K562 (cell line): Measurements from ENCODE around the gene ADAP2. TPM values are rescaled to one million over a fixed set of nuclear protein-coding genes. Genes with fewer than 3 reads are reported as not detected.

Source experiments
- CBFA2T3 ChIP-seq: fragments of 450-650 bp; IDR thresholded peaks from 2 replicates; pipeline ENCODE4 v1.6.1; 2017
- ELF4 ChIP-seq: fragments of 450-650 bp; formaldehyde crosslinking; IDR thresholded peaks from 2 replicates; pipeline ENCODE4 v1.4.0; 2022; ENCODE audit warnings: missing genetic modification characterization
- FOSL1 ChIP-seq: fragments of 200-800 bp; sonication (Bioruptor generic); conservative IDR thresholded peaks from 2 replicates; pipeline ENCODE4 v1.6.1; 2016; ENCODE audit warnings: missing genetic modification characterization, missing compliant biosample characterization
- GATAD2B ChIP-seq: fragments of 450-650 bp; IDR thresholded peaks from 2 replicates; pipeline ENCODE4 v1.6.1; 2017; ENCODE audit warnings: mild to moderate bottlenecking, borderline replicate concordance
- GTF2F1 ChIP-seq: IDR thresholded peaks from 2 replicates; pipeline ENCODE4 v1.6.1; 2011; ENCODE audit warnings: low read depth, low read length, improper control_type of control experiment
- HDAC3 ChIP-seq: fragments of 450-650 bp; IDR thresholded peaks from 2 replicates; pipeline ENCODE4 v1.6.1; 2018; ENCODE audit warnings: borderline replicate concordance, mild to moderate bottlenecking, moderate library complexity; ENCODE audit not compliant: partially characterized antibody
- HMG20A ChIP-seq: fragments of 450-650 bp; formaldehyde crosslinking; conservative IDR thresholded peaks from 2 replicates; pipeline ENCODE4 v1.4.0; 2020; ENCODE audit warnings: mild to moderate bottlenecking, mixed read lengths
- JUN ChIP-seq, 2 experiments: sonication (generic) in 1 of 2; formaldehyde crosslinking in 1 of 2; IDR thresholded peaks; 2 replicates each; pipeline versions ENCODE4 v1.6.1 to v1.8.0; 2012 to 2022; ENCODE audit warnings: borderline replicate concordance in 2 of 2, mild to moderate bottlenecking in 2 of 2, improper control_type of control experiment in 1 of 2, low read depth in 1 of 2, low read length in 1 of 2, missing genetic modification reagents in 1 of 2
- JUNB ChIP-seq: fragments of 450-650 bp; formaldehyde crosslinking; conservative IDR thresholded peaks from 2 replicates; pipeline ENCODE4 v1.4.0; 2020; ENCODE audit warnings: mild to moderate bottlenecking
- KHSRP ChIP-seq: fragments of 450-650 bp; IDR thresholded peaks from 2 replicates; pipeline ENCODE4 v1.6.1; 2017
- KLF16 ChIP-seq: IDR thresholded peaks from 2 replicates; pipeline ENCODE4 v1.6.1; 2016; ENCODE audit warnings: antibody characterized with exemption
- MTA1 ChIP-seq: fragments of 450-650 bp; IDR thresholded peaks from 2 replicates; pipeline ENCODE4 v1.6.1; 2017; ENCODE audit warnings: borderline replicate concordance
- RCOR1 ChIP-seq, 2 experiments: IDR thresholded peaks; 2 replicates each; pipeline ENCODE4 v1.6.1; 2012; ENCODE audit warnings: low read depth in 2 of 2, low read length in 2 of 2, borderline replicate concordance in 1 of 2, improper control_type of control experiment in 1 of 2
- SRSF1 ChIP-seq: fragments of 200-400 bp; formaldehyde crosslinking; IDR thresholded peaks from 2 replicates; pipeline ENCODE4 v1.6.1; 2017; ENCODE audit warnings: mild to moderate bottlenecking, low read depth, low read length, moderate library complexity
- USF1 ChIP-seq: sonication (generic); formaldehyde crosslinking; IDR thresholded peaks from 2 replicates; pipeline ENCODE4 v1.9.0; 2022; ENCODE audit warnings: mild to moderate bottlenecking, missing genetic modification reagents
- ZC3H8 ChIP-seq: fragments of 450-650 bp; IDR thresholded peaks from 2 replicates; pipeline ENCODE4 v1.6.1; 2017
- ZNF785 ChIP-seq: fragments of 250-450 bp; sonication (Bioruptor Pico); IDR thresholded peaks from 2 replicates; pipeline ENCODE4 v1.4.0; 2020; ENCODE audit warnings: mild to moderate bottlenecking
- polyA plus RNA-seq, 8 experiments: library from polyadenylated mRNA; depleted of rRNA in 4 of 8; stranded (reverse) in 5 of 8; unstranded in 3 of 8; fragments of >200 nt; fragmentation: Nextera tagmentation in 2 of 8; fragmentation: Illumina TruSeq in 1 of 8; extraction: Ambion mirVana in 2 of 8; extraction: Trizol in 1 of 8; gene quantifications; 2 replicates each; pipeline versions ENCODE4 v1.2.1 to v1.2.3, GENCODE V29; 2011 to 2014; ENCODE audit warnings: inconsistent platforms in 1 of 8, missing spikeins in 1 of 8
- total RNA-seq, 7 experiments: library from RNA; depleted of rRNA in 6 of 7; stranded (reverse); fragments of >200 nt in 6 of 7; fragmentation: Illumina TruSeq in 2 of 7; extraction: Trizol in 2 of 7; gene quantifications; 2 replicates each; pipeline versions ENCODE4 v1.2.1 to v1.2.3, GENCODE V29; 2011 to 2021; ENCODE audit warnings: low replicate concordance in 1 of 7
- TF ChIP-seq, protein P1 (sequence below): IDR thresholded peaks from 2 replicates; pipeline ENCODE4 v1.6.1; 2012; ENCODE audit warnings: low read depth, low read length, improper control_type of control experiment, borderline replicate concordance
- TF ChIP-seq, protein P2 (sequence below): sonication (generic); formaldehyde crosslinking; IDR thresholded peaks from 2 replicates; pipeline ENCODE4 v1.4.0; 2020; ENCODE audit warnings: mild to moderate bottlenecking, missing genetic modification reagents
- TF ChIP-seq, protein P3 (sequence below), 3 experiments: IDR thresholded peaks in 2 of 3; conservative IDR thresholded peaks in 1 of 3; 2 replicates each; pipeline ENCODE4 v1.5.1; 2011 to 2012; ENCODE audit warnings: low read length in 3 of 3, mild to moderate bottlenecking in 3 of 3, control low read depth in 2 of 3, improper control_type of control experiment in 1 of 3, inconsistent platforms in 1 of 3, low read depth in 1 of 3, mixed read lengths in 1 of 3, moderate library complexity in 1 of 3; ENCODE audit not compliant: insufficient read depth in 2 of 3

The ADAP2 gene
- total and polyA plus RNA-seq, 9 of the 15 experiments (the other 6 are each of a cell fraction or from before 2014, with no cell fraction given): 0.06 to 0.73 (median 0.23) TPM; not detected in 5

- TF ChIP-seq USF1 (no peak), ELF4 (no peak), JUN (IDR thresholded peaks at IDR 0.05; ENCODE audit: borderline replicate concordance, low read depth, low read length) (no peak; the same call in 1 of the 2 replicates), JUN (CRISPR knock-in tag; IDR thresholded peaks at IDR 0.05; ENCODE audit: borderline replicate concordance) (no peak), RCOR1 (IDR thresholded peaks at IDR 0.05; ENCODE audit: borderline replicate concordance in 1 of 2, low read depth in 2 of 2, low read length in 2 of 2) (peak in 1 of 2 experiments; percentile 83; a peak in 3 of 4 replicates), KHSRP (no peak), KLF16 (no peak), GATAD2B (no peak), CBFA2T3 (no peak), HMG20A (no peak), FOSL1 (no peak), GTF2F1 (0 out of 2 replicates have a peak, but pooled peaks have one; percentile 62), HDAC3 (peak; percentile 20), ZC3H8 (no peak; the same call in 1 of the 2 replicates), SRSF1 (no peak), JUNB (CRISPR knock-in tag) (no peak), ZNF785 (CRISPR knock-in tag) (no peak), MTA1 (no peak)
- TF ChIP-seq, protein P1, sequence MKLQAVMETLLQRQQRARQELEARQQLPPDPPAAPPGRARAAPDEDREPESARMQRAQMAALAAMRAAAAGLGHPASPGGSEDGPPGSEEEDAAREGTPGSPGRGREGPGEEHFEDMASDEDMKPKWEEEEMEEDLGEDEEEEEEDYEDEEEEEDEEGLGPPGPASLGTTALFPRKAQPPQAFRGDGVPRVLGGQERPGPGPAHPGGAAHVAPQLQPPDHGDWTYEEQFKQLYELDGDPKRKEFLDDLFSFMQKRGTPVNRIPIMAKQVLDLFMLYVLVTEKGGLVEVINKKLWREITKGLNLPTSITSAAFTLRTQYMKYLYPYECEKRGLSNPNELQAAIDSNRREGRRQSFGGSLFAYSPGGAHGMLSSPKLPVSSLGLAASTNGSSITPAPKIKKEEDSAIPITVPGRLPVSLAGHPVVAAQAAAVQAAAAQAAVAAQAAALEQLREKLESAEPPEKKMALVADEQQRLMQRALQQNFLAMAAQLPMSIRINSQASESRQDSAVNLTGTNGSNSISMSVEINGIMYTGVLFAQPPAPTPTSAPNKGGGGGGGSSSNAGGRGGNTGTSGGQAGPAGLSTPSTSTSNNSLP: no peak
- TF ChIP-seq, protein P2, sequence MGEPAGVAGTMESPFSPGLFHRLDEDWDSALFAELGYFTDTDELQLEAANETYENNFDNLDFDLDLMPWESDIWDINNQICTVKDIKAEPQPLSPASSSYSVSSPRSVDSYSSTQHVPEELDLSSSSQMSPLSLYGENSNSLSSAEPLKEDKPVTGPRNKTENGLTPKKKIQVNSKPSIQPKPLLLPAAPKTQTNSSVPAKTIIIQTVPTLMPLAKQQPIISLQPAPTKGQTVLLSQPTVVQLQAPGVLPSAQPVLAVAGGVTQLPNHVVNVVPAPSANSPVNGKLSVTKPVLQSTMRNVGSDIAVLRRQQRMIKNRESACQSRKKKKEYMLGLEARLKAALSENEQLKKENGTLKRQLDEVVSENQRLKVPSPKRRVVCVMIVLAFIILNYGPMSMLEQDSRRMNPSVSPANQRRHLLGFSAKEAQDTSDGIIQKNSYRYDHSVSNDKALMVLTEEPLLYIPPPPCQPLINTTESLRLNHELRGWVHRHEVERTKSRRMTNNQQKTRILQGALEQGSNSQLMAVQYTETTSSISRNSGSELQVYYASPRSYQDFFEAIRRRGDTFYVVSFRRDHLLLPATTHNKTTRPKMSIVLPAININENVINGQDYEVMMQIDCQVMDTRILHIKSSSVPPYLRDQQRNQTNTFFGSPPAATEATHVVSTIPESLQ (CRISPR knock-in tag): 0 out of 2 replicates have a peak, but pooled peaks have one; percentile 70
- TF ChIP-seq, protein P3, sequence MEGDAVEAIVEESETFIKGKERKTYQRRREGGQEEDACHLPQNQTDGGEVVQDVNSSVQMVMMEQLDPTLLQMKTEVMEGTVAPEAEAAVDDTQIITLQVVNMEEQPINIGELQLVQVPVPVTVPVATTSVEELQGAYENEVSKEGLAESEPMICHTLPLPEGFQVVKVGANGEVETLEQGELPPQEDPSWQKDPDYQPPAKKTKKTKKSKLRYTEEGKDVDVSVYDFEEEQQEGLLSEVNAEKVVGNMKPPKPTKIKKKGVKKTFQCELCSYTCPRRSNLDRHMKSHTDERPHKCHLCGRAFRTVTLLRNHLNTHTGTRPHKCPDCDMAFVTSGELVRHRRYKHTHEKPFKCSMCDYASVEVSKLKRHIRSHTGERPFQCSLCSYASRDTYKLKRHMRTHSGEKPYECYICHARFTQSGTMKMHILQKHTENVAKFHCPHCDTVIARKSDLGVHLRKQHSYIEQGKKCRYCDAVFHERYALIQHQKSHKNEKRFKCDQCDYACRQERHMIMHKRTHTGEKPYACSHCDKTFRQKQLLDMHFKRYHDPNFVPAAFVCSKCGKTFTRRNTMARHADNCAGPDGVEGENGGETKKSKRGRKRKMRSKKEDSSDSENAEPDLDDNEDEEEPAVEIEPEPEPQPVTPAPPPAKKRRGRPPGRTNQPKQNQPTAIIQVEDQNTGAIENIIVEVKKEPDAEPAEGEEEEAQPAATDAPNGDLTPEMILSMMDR (IDR thresholded peaks at IDR 0.05 in 2 of 3, conservative IDR thresholded peaks at IDR 0.05 in 1 of 3; ENCODE audit: insufficient read depth in 2 of 3, low read depth in 1 of 3, low read length in 3 of 3): no peak
These were observed 15.4 kb upstream of the ADAP2 start, which contains the start of gene TEFM (continued) for GRCh38 chr17:30906101-30906911.
